Measurements from ENCODE around the gene PPIA. TPM values are rescaled to one million over a fixed set of nuclear protein-coding genes. Genes with fewer than 3 reads are reported as not detected.
"Not testable (repeated sequence)": the region's sequence is repeated elsewhere in the genome, so short reads cannot be mapped to it uniquely, and the experiment has no call there.

PPIA gene
- total RNA-seq, 1 experiment from 2014 or later, result 3,599 TPM

GRCh38 chr7:44771358-44771757 lies 25.1 kb upstream of the PPIA start:
- Histone ChIP-seq H3K79me2 (ENCODE audit: low read depth) (no peaks in the 10 kb centered on the region), H3F3A (ENCODE audit: insufficient read depth, low read depth) (peaks cover 21% of the 10 kb centered on the region), H4K20me1 (ENCODE audit: insufficient read depth) (no peaks in the 10 kb centered on the region), H3K4me1 (replicated peaks; ENCODE audit: insufficient read depth) (peaks cover 9% of the 10 kb centered on the region), H3K27me3 (ENCODE audit: insufficient read depth, low read depth) (no peaks in the 10 kb centered on the region), H3K4me2 (no peak overlapping the region), H3K4me3 (no peak overlapping the region), H3K9me3 (ENCODE audit: insufficient read depth, low read depth) (no peaks in the 10 kb centered on the region), H3K27ac (no peak overlapping the region), H3K36me3 (ENCODE audit: low read depth) (no peaks in the 10 kb centered on the region), H3K9me2 (ENCODE audit: insufficient read depth) (no peaks in the 10 kb centered on the region), H2AFZ (no peak overlapping the region)
- TF ChIP-seq CTCF (conservative IDR thresholded peaks at IDR 0.05), result no peak
- no peak for TF ChIP-seq EZH2 (IDR thresholded peaks at IDR 0.05; ENCODE audit: low read depth)
- intact Hi-C loops (cut with micrococcal nuclease; ENCODE audit: unreplicated experiment), result no loop called here
- BruUV-seq (replicated peaks), result no TSS peak
- DNase-seq, result no peak
- ChIA-PET CTCF (no interaction called here), POLR2A (ENCODE audit: unreplicated experiment) (no interaction called here)

- Histone ChIP-seq H3K27me3 (ENCODE audit: insufficient read depth, low read depth) (no peaks in the 10 kb centered on the region), H3K27ac (no peak overlapping the region), H3K4me2 (no peak overlapping the region), H4K20me1 (ENCODE audit: insufficient read depth) (no peaks in the 10 kb centered on the region), H3K4me1 (replicated peaks; ENCODE audit: insufficient read depth) (peaks cover 9% of the 10 kb centered on the region), H3K9me2 (ENCODE audit: insufficient read depth) (no peaks in the 10 kb centered on the region), H3K9me3 (ENCODE audit: insufficient read depth, low read depth) (no peaks in the 10 kb centered on the region), H2AFZ (no peak overlapping the region), H3K79me2 (ENCODE audit: low read depth) (no peaks in the 10 kb centered on the region), H3F3A (ENCODE audit: insufficient read depth, low read depth) (peaks cover 21% of the 10 kb centered on the region), H3K4me3 (no peak overlapping the region), H3K36me3 (ENCODE audit: low read depth) (no peaks in the 10 kb centered on the region)
- no TSS peak for BruUV-seq (replicated peaks)
- ChIA-PET POLR2A (ENCODE audit: unreplicated experiment) (no interaction called here), CTCF (no interaction called here)
- DNase-seq, result peak in 1 of 2 experiments; percentile 30
- intact Hi-C loops (cut with micrococcal nuclease; ENCODE audit: unreplicated experiment), result no loop called here
- TF ChIP-seq CTCF (conservative IDR thresholded peaks at IDR 0.05) (no peak), EZH2 (IDR thresholded peaks at IDR 0.05; ENCODE audit: low read depth) (no peak)
These were observed 24.0 kb upstream of the PPIA start for GRCh38 chr7:44772440-44772839.

- Histone ChIP-seq H3K27me3 (ENCODE audit: insufficient read depth, low read depth) (no peaks in the 10 kb centered on the region), H2AFZ (no peak overlapping the region), H3K4me1 (replicated peaks; ENCODE audit: insufficient read depth) (peaks cover 9% of the 10 kb centered on the region), H3K9me3 (ENCODE audit: insufficient read depth, low read depth) (no peaks in the 10 kb centered on the region), H3K27ac (no peak overlapping the region), H3K4me3 (no peak overlapping the region), H3K9me2 (ENCODE audit: insufficient read depth) (no peaks in the 10 kb centered on the region), H3K36me3 (ENCODE audit: low read depth) (no peaks in the 10 kb centered on the region), H4K20me1 (ENCODE audit: insufficient read depth) (no peaks in the 10 kb centered on the region), H3K4me2 (no peak overlapping the region), H3K79me2 (ENCODE audit: low read depth) (no peaks in the 10 kb centered on the region), H3F3A (ENCODE audit: insufficient read depth, low read depth) (peaks cover 21% of the 10 kb centered on the region)
- CTCF ChIA-PET, result no interaction called here
- BruUV-seq (replicated peaks), result no TSS peak
- DNase-seq, result peak in 1 of 2 experiments; percentile 34
- TF ChIP-seq CTCF (conservative IDR thresholded peaks at IDR 0.05) (no peak), EZH2 (IDR thresholded peaks at IDR 0.05; ENCODE audit: low read depth) (no peak)
- intact Hi-C loops (cut with micrococcal nuclease; ENCODE audit: unreplicated experiment), result no loop called here
- POLR2A ChIA-PET (ENCODE audit: unreplicated experiment), result no interaction called here
These were observed 23.6 kb upstream of the PPIA start for GRCh38 chr7:44772867-44773266.

DNA sequence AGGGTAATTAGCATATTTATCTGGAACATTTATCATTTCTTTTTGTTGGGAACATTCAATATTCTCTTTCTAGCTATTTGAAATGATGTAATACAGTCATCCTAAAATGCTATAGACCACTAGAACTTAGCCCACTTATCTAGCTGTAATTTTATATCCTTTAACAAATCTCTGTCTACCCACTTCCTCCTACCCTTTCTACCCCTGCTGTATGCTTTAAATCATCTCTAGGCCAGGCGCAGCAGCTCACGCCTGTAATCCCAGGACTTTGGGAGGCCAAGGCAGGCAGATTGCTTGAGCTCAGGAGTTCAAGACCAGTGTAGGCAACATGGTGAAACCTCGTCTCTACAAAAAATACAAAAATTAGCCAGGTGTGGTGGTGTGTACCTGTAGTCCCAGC lies 22.0 kb upstream of the PPIA start:
- DNase-seq, result peak in 1 of 2 experiments; percentile 16
- H3K4me3 ChIP-seq; CTCF ChIA-PET; H3F3A ChIP-seq (ENCODE audit: insufficient read depth, low read depth); H3K4me1 ChIP-seq (replicated peaks; ENCODE audit: insufficient read depth); intact Hi-C loops (cut with micrococcal nuclease; ENCODE audit: unreplicated experiment); H3K79me2 ChIP-seq (ENCODE audit: low read depth); H3K27me3 ChIP-seq (ENCODE audit: insufficient read depth, low read depth); H4K20me1 ChIP-seq (ENCODE audit: insufficient read depth); H3K4me2 ChIP-seq; H3K9me3 ChIP-seq (ENCODE audit: insufficient read depth, low read depth); H3K36me3 ChIP-seq (ENCODE audit: low read depth); BruUV-seq (replicated peaks); H3K9me2 ChIP-seq (ENCODE audit: insufficient read depth); H3K27ac ChIP-seq; H2AFZ ChIP-seq: not testable (repeated sequence)
- POLR2A ChIA-PET (ENCODE audit: unreplicated experiment), result interaction anchor here (0.5 kb wide), 1 partner anchor 154 kb away, joined by 3 read pairs; no protein-coding TSS in a partner anchor

Measured in PC-9 (cell line).